ENCODE measurements around the gene CMC4. TPM values are rescaled to one million over a fixed set of nuclear protein-coding genes. Genes with fewer than 3 reads are reported as not detected.

Gene CMC4
- polyA plus RNA-seq, 3 donors, result 9.5 to 21.5 (median 12.6) TPM

DNA sequence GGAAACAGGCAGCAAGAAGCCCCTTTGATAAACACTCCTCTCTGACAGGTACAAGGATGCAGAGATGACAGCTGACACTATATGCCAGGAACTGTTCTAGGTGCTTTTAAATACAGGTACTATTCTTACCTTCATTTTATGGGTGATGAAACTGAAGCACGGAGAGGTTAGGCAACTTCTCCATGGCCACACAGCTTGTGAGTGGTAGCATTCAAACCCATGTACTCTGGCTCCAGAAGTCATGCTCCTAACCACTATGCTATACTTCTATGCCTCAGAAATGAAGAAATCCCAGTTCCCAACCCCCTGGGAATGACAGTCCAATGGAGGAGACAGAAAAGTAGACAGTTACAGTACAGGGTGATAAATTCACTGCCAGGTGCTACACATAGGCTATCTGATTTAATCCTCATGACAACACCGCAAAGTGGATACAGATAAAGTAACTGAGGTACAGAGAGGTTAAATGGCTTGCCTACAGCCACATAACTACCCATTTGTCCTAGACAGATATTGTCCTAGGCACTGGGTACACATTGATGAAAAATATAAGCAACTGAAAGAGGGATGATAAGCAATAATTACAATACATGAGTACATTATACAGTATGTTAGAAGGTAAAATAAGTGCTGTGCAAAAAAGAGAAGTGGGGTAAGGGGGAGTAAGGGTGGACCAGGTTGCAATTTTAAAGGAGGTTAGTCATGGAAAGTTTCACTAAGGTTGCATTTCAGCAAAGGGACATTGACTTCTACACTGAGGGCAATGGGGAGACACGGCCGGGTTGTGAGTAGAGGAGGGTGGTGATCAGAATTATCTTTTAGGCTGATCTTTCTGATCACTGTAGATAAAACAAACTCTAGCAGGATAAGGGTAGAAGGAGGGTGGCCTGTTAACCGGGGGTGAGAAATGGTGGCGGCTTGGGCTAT is 46.8 kb downstream of the CMC4 start:
- no peak overlapping the region for H3K27ac ChIP-seq (ENCODE audit: low read depth, low read length)
- 76 to 88% (median 78%) methylated on average over 6 of the region's 6 CpGs for WGBS, 3 donors

DNA sequence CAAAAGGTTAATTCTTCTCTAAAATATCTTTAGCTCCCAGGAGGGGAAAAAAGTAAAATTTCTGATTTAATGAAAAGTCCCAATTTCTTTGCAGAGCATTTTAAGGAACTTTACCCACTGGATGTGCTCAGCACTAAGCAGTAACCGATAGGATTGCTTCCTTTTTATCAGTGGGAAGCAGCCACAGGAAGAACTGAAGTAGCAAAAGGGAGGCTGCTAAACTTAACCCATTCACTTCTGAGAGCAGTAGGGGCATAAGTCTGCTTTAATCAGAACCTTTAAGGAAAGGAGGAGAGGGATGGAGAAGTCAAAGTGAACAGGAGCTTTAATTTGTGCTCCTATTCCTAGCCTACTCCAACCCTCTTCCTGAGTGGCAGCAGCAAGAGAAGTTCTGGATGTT is 48.4 kb downstream of the CMC4 start, which contains the start of gene F8:
Gene F8, minus strand, starts transcription at position 139 of the 400 bp plus-strand sequence. CDS start 171 bp downstream, outside the sequence.
- 5 to 9% (median 7%) methylated on average over 1 of the region's 1 CpG for WGBS, 3 donors
- H3K27ac ChIP-seq (ENCODE audit: low read depth, low read length), result no peak within 1 kb of the TSS

- no peak overlapping the region for H3K27ac ChIP-seq (ENCODE audit: low read depth, low read length)
- 69 to 90% (median 80%) methylated on average over 3 of the region's 3 CpGs for WGBS, 3 donors
Observed at GRCh38 chrX:155020591-155020990, 50.3 kb downstream of the CMC4 start.

Other genes with a start within 250 kb of the CMC4 start
- gene SMIM9, start 236.5 kb downstream of the CMC4 start, polyA plus RNA-seq, result not detected
- 10 to 100 TPM; 12.4 to 31.6 (median 29.7) TPM for gene F8A1, start 184.8 kb downstream of the CMC4 start, polyA plus RNA-seq
- 10 to 100 TPM in 2 of 3 donors, 1 to 10 TPM in 1; 5.1 to 26.7 (median 25.8) TPM for gene F8, start 48.4 kb downstream of the CMC4 start, polyA plus RNA-seq
- gene FUNDC2, start 44.3 kb downstream of the CMC4 start, polyA plus RNA-seq, result 100 to 1,000 TPM; 106 to 176 (median 145) TPM
- gene MTCP1, start within 50 bp of the CMC4 start, polyA plus RNA-seq, result 10 to 100 TPM; 10.1 to 31.0 (median 11.0) TPM
- gene BRCC3, start 372 bp upstream of the CMC4 start, polyA plus RNA-seq, result 10 to 100 TPM in 1 of 3 donors, 1 to 10 TPM in 2; 7.7 to 10.1 (median 7.8) TPM
- 10 to 100 TPM; 14.2 to 49.6 (median 29.9) TPM for gene VBP1, start 145.3 kb upstream of the CMC4 start, polyA plus RNA-seq
- under 1 TPM; 0.10 to 0.86 (median 0.34) TPM for gene RAB39B, start 193.4 kb upstream of the CMC4 start, polyA plus RNA-seq